Activated CD8-positive, alpha-beta memory T cell treated with anti-CD3 and anti-CD28 coated beads, Interleukin-2, amount 50 U/mL, for 48 hours (primary cell): ENCODE measurements around the gene MTMR6.
"Not testable (repeated sequence)": the region's sequence is repeated elsewhere in the genome, so short reads cannot be mapped to it uniquely, and the experiment has no call there.

Source experiments
- DNase-seq: peaks from one replicate; pipeline ENCODE4 v3.0.0-alpha.2; 2020

The MTMR6 gene

DNA sequence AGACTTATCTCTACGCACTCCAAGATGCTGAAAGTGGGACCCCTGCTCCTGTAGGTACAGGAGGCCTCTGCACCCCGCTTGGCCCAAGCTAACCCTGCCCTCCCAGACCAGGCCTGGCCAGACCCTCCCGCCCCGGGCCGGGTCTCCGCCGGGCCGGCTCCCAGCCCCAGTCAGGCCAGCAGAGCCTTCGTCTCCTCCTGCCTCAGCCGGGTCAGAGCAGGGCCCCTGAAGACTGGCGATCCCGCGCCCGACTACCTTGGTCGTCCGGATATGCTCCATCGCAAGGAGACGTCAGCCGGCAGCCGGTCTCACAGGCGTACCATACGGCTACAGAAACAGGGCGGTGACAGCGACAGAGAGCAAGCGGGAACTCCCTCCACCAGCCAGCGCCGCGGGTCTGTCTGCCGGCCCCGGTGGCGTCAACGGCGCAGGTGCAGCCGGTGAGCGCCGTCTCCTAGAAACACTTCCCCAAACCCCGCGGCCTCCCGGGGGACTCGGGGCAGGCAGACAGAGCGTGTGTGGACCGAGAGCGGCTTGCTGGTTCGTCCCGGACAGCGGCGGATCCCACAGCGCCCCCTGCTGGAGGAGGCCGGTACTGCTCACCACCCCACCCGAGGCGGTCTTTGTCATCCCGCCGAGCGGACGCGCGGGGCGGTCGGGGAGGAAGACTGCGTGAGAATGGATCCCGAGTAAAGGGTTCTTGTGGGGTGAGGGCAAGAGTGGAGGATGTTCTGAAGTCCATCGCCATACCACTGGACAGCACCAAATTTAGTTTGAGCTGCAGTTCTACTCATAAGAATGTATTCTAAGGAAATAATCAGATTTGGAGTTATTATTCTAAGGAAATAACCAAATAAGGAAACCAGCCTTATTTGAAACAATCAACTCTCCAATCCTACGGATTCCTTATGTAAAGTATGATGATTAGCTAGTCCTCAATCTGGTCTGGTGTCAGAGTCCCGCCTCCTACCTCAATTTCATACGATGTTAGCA is at the start of gene MTMR6:
MTMR6 (minus strand) TSS at position 520 of the 993 bp plus-strand sequence; CDS start at position 279, 241 bp downstream.
- DNase-seq: peak; percentile 100

- no peak for DNase-seq
Measured at GRCh38 chr13:25335856-25336255, 48.6 kb upstream of the MTMR6 start.

- DNase-seq: no peak
Measured at GRCh38 chr13:25330541-25330940, 43.3 kb upstream of the MTMR6 start.

- DNase-seq: no peak
Measured at GRCh38 chr13:25329706-25330105, 42.4 kb upstream of the MTMR6 start.

- no peak for DNase-seq
Measured at GRCh38 chr13:25324100-25324499, 36.8 kb upstream of the MTMR6 start.

DNA sequence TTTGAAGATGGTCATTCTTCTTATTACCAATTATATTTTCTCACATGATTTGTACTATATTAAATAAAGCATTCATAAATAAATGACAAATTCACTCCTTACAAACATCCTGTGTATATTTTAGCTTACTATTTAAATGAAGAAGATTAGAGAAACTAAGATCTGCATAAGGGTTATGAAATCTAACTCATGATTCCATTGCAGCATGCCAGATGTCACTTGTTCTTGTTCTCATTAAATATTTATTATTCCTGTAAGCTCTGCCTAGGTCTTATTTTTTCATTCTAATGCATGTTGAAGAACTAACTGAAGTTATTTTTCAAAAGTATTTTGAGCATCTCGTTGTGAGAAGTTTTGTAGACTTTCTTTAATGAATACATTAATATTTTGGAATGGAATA is 32.5 kb upstream of the MTMR6 start:
- DNase-seq: no peak

- DNase-seq: not testable (repeated sequence)
Measured at GRCh38 chr13:25318946-25319345, 31.7 kb upstream of the MTMR6 start.

DNA sequence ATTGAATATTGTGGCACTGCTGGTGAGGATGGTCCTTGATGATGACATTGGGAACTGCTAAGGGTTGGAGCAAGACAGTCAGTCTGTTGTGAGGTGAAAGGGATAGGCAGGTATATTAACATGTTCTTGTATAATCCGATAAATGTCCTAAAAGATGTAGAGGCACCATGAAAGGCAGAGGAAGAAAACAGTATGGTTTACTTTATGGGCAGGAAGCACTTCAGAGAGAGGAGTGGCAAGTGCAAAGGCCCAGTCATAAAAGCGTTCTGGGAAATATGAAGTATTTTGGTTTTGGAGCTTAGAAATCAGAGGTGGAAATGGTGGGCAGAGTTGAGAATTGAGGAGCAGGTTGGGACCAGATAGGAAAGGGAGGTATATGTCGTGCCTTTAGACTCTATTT is 23.6 kb upstream of the MTMR6 start:
- DNase-seq: no peak

- DNase-seq: no peak
Measured at GRCh38 chr13:25306671-25307464, 19.6 kb upstream of the MTMR6 start.

DNA sequence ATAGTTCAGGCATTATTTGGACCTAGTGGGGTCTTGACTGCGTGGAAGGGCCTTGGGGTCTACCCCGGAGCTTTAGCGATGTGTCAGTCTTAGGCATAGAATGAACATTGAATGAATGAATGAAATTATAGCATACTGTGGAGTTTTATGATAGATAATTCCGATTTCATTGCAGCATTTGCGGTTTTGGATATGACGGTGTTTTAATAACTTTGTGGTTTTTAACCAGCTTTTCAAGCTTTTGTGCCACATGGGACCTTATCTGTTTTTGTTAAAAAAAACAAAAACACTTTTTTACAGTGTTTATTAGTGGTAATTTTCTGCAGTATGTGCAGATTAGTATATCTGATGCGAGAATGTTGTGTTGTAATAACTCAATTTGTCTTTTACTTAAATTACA is 14.8 kb upstream of the MTMR6 start:
- DNase-seq: no peak

- DNase-seq: peak; percentile 94
Measured at GRCh38 chr13:25301347-25302113, 14.2 kb upstream of the MTMR6 start, which contains the start of gene NUP58. TSS of gene NUP58 (plus strand) at chr13:25301625. CDS start at chr13:25301774, 149 bp downstream.

- DNase-seq: peak; percentile 72
Measured at GRCh38 chr13:25300861-25301346, 13.6 kb upstream of the MTMR6 start.

DNA sequence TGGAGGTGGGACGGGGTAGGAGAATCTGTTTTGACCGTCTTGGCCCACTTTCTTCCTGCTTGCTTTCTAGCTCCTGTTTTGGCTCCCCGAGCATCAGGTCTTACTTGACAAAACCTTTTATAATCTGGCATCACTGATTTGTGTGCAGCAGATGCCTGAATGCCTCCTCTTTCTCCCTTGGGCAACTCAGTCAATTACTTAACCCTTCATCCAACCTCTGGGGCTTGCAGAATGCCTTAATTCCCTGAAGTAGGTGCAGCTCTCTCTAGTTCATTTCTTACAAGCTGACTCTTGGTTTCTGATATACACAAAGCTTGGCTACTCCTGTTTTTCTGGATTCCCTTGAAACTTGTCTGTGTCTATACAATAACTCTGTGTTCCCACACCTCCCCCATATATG is 8.4 kb upstream of the MTMR6 start:
- no peak for DNase-seq

GRCh38 chr13:25295228-25295627 is 7.9 kb upstream of the MTMR6 start:
- DNase-seq: no peak

DNA sequence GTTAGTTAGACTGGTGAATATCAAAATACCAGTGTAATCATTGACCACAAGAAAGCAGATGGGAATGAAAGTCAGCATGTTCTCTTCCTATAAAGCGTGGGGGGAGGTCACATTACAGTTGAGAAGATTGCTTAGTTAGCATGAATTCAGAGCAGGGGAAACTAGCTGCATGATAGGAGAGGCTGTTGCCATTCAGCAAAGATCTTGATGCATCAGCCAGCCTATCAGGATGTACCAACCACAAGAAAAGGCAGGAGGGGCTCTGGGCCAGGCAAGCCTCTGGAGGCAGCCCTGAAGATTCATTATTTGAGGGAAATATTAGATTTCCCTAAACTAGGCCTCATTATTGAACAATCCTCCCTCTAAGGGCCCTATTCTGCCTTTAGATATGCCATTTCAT is 5.0 kb upstream of the MTMR6 start:
- no peak for DNase-seq

GRCh38 chr13:25291691-25292090 is 4.4 kb upstream of the MTMR6 start:
- no peak for DNase-seq

DNA sequence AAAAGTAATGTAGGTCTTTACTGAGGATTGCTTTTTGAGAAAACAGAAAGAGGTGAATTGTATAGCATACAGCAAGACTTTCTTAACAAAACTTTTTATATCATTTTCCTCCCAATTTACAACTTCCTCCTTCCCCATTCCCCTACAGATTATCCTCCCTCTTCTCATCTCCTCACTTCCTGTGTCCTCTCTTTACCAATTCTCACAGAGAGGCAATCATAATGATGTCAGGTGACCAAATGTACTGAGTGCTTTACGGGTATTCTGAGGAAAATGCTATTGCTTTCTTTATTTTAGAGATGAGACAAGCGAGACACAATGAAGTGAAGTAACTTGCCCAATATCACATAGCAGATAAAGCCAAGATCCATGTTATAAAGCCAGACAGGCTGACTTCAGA is 1.7 kb upstream of the MTMR6 start:
- DNase-seq: no peak

DNA sequence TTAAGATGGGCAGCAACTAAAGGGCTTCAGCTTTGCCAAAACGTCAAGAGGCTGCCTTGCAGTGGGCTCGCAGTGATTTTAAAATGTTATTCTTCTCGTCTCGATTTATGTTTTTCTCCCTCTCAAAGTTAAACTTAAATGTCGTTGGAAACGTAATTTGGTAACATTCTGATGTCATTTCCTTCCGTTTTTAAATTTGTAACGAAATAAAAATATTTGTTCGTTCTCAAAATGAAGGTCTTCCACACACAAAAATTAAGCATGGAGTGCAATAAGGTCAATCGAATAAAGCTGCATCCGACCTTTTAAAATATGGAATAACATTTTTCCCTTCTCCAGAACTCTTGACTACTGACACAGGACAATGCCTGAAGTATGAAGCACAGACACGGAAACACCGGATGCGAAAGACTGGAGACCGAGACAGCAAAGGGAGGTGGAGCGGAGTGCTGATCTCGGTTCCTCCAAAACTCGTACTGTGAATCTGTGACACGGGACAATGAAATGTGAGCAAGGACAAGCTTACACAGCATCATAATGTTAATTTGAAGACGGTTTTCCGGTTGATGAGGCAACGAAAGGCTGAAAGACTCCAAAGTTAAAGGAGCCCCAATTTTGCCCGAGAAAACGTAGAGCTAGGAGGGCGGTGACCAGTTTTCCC is 850 bp downstream of the MTMR6 start:
- DNase-seq: no peak

DNA sequence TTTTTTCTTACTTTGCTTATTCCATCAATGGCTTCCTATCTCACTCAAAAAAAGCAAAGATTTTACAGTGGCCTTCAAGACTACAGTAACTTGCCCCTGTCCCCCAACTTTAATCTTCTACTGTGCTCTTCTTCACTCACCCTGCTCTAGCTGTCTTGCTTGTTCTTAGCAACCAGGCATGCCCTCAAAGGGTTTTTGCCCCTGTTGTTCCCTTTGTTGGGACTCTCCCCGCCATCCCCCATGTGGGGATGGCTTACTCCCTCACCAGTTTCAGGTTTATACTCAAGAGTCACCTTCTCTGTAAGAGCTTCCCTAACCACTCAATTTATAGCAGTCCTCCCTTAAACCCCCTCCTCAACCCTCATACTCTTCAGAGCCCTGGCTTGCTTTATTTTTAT is 5.4 kb downstream of the MTMR6 start:
- DNase-seq: no peak

GRCh38 chr13:25281193-25281934 is 5.9 kb downstream of the MTMR6 start:
- DNase-seq: no peak

DNA sequence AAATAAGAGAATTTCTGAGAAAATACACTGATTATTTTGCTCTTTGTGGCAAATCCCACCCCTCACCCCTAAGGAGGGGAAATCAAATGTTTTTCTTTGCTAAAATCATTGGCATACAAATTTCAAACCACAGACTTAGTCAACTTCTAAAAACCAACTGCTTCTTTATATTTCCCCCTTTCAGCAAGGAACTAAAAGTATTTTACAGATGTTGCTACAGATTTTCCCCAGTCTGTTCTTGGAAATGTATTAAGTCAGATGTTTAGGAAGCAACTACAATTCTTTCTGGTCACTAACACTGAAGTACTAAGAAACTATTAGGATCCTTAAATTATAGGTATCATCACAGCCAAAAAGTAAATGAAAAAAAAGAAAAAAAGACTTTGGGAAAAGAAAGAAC is 6.9 kb downstream of the MTMR6 start:
- DNase-seq: no peak
